Erythroblast (primary cell): ENCODE measurements around the gene SYNPO2.

Experiments
- DNase-seq, 2 experiments: peaks; one replicate each; lab custom pipeline; 2025; lab: John Stamatoyannopoulos, UW
- GATA1 ChIP-seq: IDR thresholded peaks from 2 replicates; pipeline ENCODE4 v1.6.1; 2011; ENCODE audit warnings: low read depth, mild to moderate bottlenecking, control low read depth, low read length, moderate library complexity
- POLR2A ChIP-seq: IDR thresholded peaks from 2 replicates; pipeline ENCODE4 v1.6.1; 2011; ENCODE audit warnings: mild to moderate bottlenecking, low read length

Gene SYNPO2

DNA sequence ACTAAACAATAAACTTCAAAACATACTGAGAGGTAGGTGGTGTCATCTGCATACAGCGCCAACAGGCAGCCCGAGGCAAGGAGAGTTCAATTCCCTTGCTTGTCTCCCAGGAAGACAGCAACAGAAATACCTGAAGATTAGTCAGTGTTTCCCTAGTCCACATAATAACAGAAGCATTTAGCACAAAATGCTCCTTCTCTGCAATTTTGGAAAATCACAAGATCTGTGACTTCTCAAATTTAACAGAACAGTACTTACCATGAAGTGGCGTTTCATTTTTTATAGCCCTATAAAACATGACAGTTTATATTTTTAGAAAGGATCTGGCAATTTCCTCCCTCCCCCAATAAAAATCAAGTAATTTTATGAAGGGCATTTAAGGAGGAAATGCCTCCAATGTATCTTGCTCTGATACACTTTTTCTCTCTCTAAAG, 179.9 kb downstream of the SYNPO2 start:
- no peak for DNase-seq
- no peak for TF ChIP-seq GATA1
- TF ChIP-seq POLR2A, result no peak

DNA sequence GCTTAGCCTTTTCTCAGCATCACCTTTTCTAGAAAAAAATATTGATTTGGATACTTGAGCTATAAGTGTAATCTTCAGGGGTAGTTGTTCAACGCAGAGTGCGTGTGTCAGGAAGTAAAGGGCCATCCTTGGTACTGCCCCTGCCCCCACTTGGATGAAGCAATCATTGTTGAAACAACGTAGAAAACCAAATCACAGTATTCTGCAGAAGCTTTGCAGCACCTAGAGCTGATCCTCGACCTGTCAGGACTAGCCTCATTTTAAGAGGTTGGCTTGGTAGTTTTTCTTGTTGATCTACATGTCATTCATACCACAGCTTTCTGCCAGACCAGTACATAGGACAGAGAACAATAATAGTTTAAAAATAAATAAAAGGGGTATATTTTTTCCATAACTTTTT, 181.6 kb downstream of the SYNPO2 start:
- no peak for TF ChIP-seq GATA1
- no peak for TF ChIP-seq POLR2A
- DNase-seq, result no peak

DNA sequence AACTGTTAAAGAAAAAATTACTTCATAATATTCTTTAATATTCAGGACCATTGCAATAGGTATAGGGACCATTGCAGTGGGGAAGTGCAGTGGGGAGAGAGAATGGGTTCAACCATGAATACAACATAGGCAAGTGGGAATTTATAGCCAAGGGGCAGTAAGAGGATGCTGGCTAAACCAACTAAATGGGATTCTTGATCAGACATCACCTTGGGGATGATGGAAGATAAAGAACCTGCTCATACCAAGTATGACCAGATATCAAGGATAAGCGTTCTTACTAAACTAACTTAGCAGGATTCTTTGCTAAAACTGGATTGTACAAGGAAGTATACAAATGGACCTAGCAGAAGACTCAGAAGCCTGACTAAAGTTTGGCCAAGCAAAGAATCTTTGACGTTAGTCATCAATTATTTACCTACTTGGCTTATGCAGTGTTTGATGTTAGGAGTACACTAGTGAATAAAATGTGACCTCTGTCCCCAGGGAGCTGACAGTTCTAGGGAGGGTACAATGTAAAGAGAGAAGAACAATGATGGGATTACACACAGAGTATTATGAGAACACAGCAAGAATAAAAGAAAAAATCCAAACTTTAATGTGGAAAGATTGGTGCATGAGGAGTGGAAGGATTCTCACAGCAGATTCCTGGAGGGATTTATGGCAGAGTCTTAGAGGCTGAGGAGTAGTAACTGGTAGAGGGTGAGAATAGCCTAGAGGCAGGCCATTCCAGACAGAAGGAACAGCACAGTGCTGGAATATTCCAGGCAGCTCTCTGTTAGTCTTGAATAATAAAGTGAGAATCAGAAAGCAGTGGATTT, 192.3 kb downstream of the SYNPO2 start:
- TF ChIP-seq POLR2A, result no peak
- DNase-seq, result no peak

DNA sequence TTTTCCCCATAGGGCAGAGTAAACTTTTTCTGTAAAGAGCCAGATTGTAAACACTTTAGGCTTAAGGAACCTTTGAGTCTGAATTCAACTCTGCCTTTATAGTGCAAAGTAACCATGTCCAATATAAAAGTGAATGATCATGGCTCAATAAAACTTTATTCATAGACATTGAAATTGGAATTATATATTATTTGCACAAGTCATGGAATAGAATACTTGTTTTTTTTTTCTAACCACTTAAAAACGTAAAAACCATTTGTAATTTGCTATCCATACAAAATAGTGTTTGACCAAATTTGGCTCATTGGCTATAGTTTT, 192.8 kb downstream of the SYNPO2 start:
- DNase-seq, result no peak
- TF ChIP-seq GATA1 (no peak), POLR2A (no peak)

DNA sequence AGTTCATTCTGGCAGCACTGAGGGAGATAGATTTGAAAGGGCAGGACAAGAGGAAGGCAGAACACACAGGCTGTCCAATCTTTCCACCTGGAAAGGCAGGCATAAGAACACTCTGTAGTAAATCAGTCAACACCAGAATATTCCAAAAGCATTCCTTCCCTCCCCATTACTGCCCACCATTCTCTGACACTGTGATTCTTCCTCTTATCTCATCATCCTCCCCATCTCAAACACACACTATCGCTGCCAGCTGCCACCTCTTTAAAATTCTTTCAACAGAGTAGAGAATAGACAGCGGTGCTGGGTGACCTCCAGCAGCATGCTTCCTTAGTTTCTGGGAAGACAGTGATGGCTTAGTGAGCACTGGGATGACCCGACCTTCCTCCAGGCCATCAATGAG, 193.3 kb downstream of the SYNPO2 start:
- DNase-seq, result no peak
- TF ChIP-seq GATA1 (no peak), POLR2A (no peak)

DNA sequence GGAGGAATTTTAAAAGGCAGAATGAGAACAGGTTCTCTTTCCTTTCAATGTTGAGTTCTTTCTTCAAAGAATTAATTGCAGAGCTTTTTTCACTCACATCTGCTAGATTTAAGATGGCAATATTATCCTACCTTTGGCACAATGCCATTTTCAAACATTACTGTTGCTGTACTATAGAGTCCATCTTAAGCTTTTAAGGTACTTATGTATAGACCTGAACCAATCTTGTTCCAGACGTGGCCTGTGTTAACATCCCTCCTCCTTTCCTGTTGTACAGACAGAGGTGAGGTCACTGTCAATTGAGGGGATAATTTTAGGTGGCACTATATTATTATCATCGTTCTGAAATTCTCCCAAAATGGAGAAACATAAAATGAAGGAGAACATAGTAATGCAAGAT, 194.0 kb downstream of the SYNPO2 start:
- TF ChIP-seq GATA1 (no peak), POLR2A (no peak)
- DNase-seq, result no peak

DNA sequence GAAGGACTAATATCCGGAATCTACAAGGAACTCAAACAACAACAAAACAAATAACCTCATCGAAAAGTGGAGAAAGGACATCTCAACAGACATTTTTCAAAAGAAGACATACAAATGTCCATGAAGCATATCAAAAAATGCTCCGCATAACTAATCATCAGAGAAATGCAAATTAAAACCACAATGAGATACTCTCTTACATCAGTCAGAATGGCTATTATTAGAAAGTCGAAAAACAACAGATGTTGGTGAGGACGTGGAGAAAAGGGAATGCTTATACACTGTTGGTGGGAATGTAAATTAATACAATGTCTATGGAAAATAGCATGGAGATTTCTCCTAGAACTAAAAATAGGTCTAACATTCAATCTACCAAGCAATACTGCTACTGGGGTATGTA, 195.9 kb downstream of the SYNPO2 start:
- no peak for DNase-seq
- no peak for TF ChIP-seq GATA1
- no peak for TF ChIP-seq POLR2A

DNA sequence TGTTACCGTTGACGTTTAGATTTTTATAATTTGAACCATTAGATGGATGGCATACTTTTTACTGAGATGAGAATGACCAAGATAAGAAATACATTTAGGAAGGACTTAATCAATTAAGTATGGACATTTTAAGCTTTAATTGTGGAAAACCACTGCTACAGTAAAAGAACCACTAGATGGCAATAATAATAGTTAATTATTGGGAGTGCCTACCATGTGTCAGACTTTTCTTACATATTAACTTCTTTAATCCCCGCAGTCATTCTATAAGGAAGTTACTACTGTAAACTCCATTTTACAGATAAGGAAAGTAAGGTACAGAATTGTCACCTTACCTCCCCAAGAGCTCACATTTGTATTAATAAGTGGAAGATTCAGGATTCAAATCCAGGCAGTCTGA, 198.5 kb downstream of the SYNPO2 start:
- no peak for TF ChIP-seq POLR2A
- TF ChIP-seq GATA1, result no peak
- DNase-seq, result no peak

DNA sequence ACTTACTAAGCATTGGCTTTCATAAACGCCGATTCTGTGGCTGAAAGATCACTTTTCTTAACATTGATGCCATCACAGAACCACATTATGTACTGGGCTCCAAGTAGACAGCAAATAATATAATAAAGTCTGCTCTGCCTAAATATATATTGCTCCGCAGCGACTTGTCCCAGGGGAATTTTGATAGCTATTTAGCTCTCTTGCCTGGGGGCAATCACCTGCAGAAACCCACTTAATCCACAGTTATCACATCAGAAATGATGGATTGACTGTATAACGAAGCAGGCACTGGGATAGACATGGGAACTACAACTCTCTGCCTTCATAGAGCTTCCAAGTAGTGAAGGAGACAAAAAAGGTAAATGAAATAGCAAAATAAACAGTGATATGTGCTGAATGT, 199.0 kb downstream of the SYNPO2 start:
- no peak for DNase-seq
- TF ChIP-seq POLR2A (no peak), GATA1 (no peak)

DNA sequence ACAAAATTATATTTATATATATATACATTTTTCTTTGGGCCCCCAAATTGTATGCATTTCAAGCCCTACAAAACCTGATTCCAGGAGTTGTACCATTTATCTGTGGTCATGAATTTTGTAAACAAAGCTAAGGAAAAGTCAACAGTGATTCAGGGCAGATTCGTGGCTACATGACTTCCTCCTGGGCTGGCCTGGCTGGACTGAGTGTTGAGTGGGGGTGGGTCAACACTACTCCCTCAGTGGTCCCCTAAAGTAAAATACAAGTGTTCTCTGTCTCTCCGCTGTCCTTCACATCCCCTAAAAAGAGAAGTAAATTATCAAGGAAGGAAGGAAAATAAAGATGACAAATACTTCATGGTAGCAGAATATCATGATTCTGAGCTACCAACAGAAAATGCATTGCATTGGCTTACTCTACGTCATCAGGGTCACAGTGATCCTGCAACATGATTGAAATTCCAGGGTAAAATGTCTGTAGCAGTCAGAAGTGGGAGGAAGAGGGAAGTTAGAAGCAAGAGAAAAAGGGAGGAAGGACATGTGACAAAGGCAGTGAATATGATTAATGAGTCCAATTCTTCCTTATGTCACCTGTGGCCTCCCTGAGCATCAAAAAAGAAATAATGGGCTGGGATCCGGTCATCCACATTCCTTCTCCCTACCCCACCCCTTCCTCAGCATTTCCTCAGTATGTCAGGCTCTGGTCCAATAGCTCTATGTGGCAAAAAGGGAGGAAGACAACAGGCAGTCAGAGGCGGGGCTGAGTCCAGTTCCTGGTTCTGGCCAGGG, 204.6 kb downstream of the SYNPO2 start:
- no peak for TF ChIP-seq GATA1
- no peak for TF ChIP-seq POLR2A
- no peak for DNase-seq

DNA sequence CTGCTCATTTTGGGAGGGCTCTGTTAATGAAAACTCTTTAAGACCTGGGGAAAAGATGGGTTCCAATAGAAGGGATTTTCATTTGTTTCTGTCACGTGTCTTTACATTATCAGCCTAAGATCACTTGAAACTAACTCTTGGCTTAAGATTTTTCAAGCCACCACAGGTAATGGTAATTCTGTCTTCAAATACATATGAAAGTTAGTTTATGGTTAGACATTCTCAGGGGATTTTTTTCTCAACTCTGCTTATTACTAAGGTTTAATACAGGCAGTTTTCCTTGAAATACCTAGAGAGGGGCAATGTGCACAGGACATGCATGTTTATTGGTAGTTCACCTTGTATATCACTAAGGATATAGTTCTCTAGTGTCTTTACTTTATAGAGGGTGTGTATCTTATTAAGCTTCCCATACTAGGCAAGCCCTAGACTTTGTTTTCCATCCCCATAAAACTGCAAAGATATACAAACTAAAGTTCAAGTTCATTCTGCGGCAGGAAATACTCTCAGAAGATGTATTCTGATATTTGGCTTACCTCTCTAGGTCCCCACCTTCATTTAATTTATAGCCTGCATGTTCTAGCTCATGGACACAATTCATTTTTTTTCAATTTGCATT, 208.7 kb downstream of the SYNPO2 start:
- no peak for TF ChIP-seq GATA1
- TF ChIP-seq POLR2A, result no peak
- DNase-seq, result no peak

DNA sequence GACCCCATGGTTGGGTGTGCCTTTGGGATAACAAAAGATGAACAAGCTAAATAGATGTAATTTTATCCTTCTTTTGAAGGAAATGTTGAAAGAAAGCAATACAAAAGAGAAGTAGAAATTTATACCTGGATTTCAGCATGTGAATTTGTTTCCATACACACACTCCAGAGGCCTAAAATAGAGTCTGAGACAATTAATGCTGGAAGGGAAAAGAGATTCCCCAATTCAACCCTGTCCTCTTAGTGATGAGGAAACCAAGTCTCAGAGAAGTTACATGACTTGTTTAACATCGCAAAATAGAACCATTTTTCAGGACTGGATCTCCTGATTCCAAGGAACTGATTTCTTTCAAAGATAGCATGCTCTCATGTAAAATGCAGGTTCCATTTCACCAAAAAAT, 209.7 kb downstream of the SYNPO2 start:
- no peak for TF ChIP-seq POLR2A
- DNase-seq, result no peak

DNA sequence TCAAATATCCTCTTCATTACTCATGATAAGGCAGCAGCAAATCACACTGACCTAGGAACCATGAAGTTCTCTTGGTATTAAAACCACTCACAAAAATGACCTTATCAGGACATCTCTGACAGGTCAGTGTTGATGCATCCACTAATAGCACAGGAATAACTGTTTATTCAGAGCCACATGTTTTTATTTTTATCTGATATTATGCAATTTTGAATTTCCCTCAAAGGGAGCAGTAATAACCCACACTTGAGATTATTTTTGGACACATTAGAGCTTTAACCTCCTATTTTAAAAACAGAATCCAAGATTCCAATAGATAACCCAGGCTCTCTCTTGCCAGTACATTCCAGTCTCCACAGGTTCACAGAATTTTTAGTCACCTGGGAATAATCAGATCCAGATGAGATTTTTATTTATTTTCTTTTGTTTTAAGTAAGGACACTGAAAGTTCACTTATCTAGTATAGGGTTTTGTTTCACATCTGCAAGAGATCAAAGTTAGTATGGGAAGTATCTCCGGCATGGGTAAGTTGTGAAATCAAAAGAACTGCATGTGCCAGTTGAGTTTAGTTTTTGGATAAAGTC, 210.7 kb downstream of the SYNPO2 start:
- TF ChIP-seq GATA1, result no peak
- no peak for TF ChIP-seq POLR2A
- DNase-seq, result no peak

DNA sequence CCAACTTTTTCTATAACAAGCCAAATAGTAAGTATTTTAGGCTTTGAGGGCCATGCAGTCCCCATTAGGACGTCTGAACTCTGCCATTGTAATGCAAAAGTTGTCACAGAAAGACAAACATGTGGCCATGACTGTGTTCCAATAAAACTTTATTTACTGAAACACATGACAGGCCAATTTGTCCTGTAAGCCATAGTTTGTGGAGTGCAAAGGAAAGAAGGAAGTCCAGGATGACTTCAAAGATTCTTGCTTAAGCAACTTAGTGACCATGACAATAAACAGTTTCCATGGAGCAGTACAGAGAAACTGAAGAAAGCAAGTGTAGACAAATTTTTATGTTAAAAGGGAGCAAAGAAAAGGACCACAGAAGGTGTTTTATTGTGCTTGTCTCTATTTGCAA, 212.0 kb downstream of the SYNPO2 start:
- DNase-seq, result no peak
- TF ChIP-seq POLR2A (no peak), GATA1 (no peak)

DNA sequence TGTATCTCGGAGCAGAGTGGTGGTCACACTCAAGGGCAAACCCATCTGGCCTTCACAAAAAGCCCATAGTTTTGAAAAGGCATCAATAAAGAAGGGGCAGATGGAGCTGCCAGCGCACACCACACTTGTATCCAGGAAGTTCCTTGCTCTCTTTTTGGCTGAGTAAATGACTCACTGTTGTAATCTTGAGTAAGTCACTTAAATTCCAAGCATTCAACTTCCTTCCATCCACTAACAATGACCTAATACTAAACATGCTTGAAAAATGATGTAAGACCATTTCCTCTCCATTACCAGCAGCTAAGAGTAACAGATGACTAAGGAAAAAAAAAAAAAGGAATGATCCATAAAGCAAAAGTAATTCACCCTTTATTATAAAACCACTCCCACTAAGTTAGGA, 214.6 kb downstream of the SYNPO2 start:
- no peak for DNase-seq

More for the DNA sequence above, 214.6 kb downstream of the SYNPO2 start:
- no peak for TF ChIP-seq POLR2A
- TF ChIP-seq GATA1, result no peak
